Fibroblast of lung (primary cell): ENCODE data around the gene LRRFIP1. TPM values are rescaled to one million over a fixed set of nuclear protein-coding genes. Genes with fewer than 3 reads are reported as not detected.

Experiments used
- DNase-seq, 2 donors: peaks; one replicate each; pipeline versions ENCODE4 v3.0.0 to v3.0.0-alpha.2; 2010; ENCODE audit warnings: low read depth in 2 of 2
- H2AFZ ChIP-seq: 2 replicates; pipeline ENCODE4 v1.5.1; 2012; ENCODE audit warnings: low read length, control low read depth, inconsistent platforms
- H3K27ac ChIP-seq: 2 replicates; pipeline ENCODE4 v1.5.1; 2011; ENCODE audit warnings: low read length, control low read depth; ENCODE audit not compliant: insufficient read depth
- H3K27me3 ChIP-seq: 2 replicates; pipeline ENCODE4 v1.5.1; 2011; ENCODE audit warnings: mild to moderate bottlenecking, low read length; ENCODE audit not compliant: control insufficient read depth, insufficient read depth
- H3K36me3 ChIP-seq: 2 replicates; pipeline ENCODE4 v1.5.1; 2011; ENCODE audit warnings: low read length; ENCODE audit not compliant: control insufficient read depth, insufficient read depth
- H3K4me1 ChIP-seq: 2 replicates; pipeline ENCODE4 v1.5.1; 2011; ENCODE audit warnings: low read length; ENCODE audit not compliant: control insufficient read depth, insufficient read depth; ENCODE audit errors: extremely low read depth
- H3K4me2 ChIP-seq: 2 replicates; pipeline ENCODE4 v1.5.1; 2011; ENCODE audit warnings: low read length, control low read depth; ENCODE audit not compliant: insufficient read depth; ENCODE audit errors: extremely low read depth
- H3K4me3 ChIP-seq, 4 experiments: fragments of 200-600 bp in 1 of 4; sonication (generic) in 1 of 4; replicated peaks in 1 of 4; 2 replicates each; pipeline ENCODE4 v1.5.1; 2011 to 2016; ENCODE audit warnings: low read length in 4 of 4, low read depth in 3 of 4, mild to moderate bottlenecking in 3 of 4, control low read depth in 2 of 4, inconsistent platforms in 1 of 4, mixed read lengths in 1 of 4; ENCODE audit not compliant: insufficient read depth in 1 of 4; ENCODE audit errors: control extremely low read depth in 1 of 4
- H3K79me2 ChIP-seq: 2 replicates; pipeline ENCODE4 v1.5.1; 2012; ENCODE audit warnings: mild to moderate bottlenecking, low read length, inconsistent platforms; ENCODE audit not compliant: control insufficient read depth, insufficient read depth
- H3K9ac ChIP-seq: 2 replicates; pipeline ENCODE4 v1.5.1; 2011; ENCODE audit warnings: mild to moderate bottlenecking, low read length, control low read depth; ENCODE audit not compliant: insufficient read depth
- H3K9me3 ChIP-seq: 2 replicates; pipeline ENCODE4 v1.5.1; 2012; ENCODE audit warnings: low read depth, low read length; ENCODE audit not compliant: control insufficient read depth, insufficient read depth
- H4K20me1 ChIP-seq: 2 replicates; pipeline ENCODE4 v1.5.1; 2011; ENCODE audit warnings: low read length; ENCODE audit not compliant: control insufficient read depth, insufficient read depth; ENCODE audit errors: extremely low read depth
- CTCF ChIP-seq, 2 donors: IDR thresholded peaks in 1 of 2; conservative IDR thresholded peaks in 1 of 2; 1 replicate in 1 of 2; 2 replicates in 1 of 2; pipeline ENCODE4 v1.5.1; 2011 to 2012; ENCODE audit warnings: low read length in 2 of 2, control low read depth in 1 of 2, inconsistent platforms in 1 of 2, low read depth in 1 of 2, mild to moderate bottlenecking in 1 of 2
- EZH2 ChIP-seq: IDR thresholded peaks from 2 replicates; pipeline ENCODE4 v1.5.1; 2012; ENCODE audit warnings: low read length, control low read depth, mild to moderate bottlenecking; ENCODE audit errors: missing control alignments
- polyA plus RNA-seq, 2 donors: library from polyadenylated mRNA; depleted of rRNA in 1 of 2; stranded (reverse) in 1 of 2; unstranded in 1 of 2; fragments of >200 nt; gene quantifications; 2 replicates each; pipeline ENCODE4 v1.2.1, GENCODE V29; 2011 to 2012; ENCODE audit warnings: missing spikeins in 1 of 2
- total RNA-seq: library from RNA; depleted of rRNA; stranded (reverse); fragments of >200 nt; gene quantifications from 2 replicates; pipeline ENCODE4 v1.2.1, GENCODE V29; 2014

The LRRFIP1 gene
- total and polyA plus RNA-seq, 2 donors (not counting 1 experiment from before 2014, with no cell fraction given), result 58.1 to 113 TPM

- Histone ChIP-seq H3K4me1 (peaks cover 6% of the 10 kb centered on the region), H3K4me2 (no peak overlapping the region), H4K20me1 (no peaks in the 10 kb centered on the region), H3K79me2 (peaks cover 35% of the 10 kb centered on the region), H3K9ac (no peak overlapping the region), H3K27ac (no peak overlapping the region), H3K36me3 (peaks cover 8% of the 10 kb centered on the region), H2AFZ (no peak overlapping the region), H3K9me3 (no peaks in the 10 kb centered on the region), H3K4me3 (no peak overlapping the region), H3K27me3 (no peaks in the 10 kb centered on the region)
- TF ChIP-seq EZH2, result no peak
- TF ChIP-seq CTCF (conservative IDR thresholded peaks at IDR 0.05 in 1 of 2, IDR thresholded peaks at IDR 0.05 in 1 of 2; ENCODE audit: low read depth in 1 of 2, low read length in 2 of 2), result no peak
- DNase-seq, result no peak
These were observed 109.9 kb downstream of the LRRFIP1 start for GRCh38 chr2:237737196-237737865.

GRCh38 chr2:237738255-237738654 is 110.9 kb downstream of the LRRFIP1 start:
- H3K4me3 ChIP-seq, result no peak overlapping the region
- H3K9me3 ChIP-seq, result no peaks in the 10 kb centered on the region
- DNase-seq, result no peak
- peaks cover 7% of the 10 kb centered on the region for H3K36me3 ChIP-seq
- no peak overlapping the region for H3K4me2 ChIP-seq
- H3K79me2 ChIP-seq, result peaks cover 34% of the 10 kb centered on the region
- TF ChIP-seq CTCF (conservative IDR thresholded peaks at IDR 0.05 in 1 of 2, IDR thresholded peaks at IDR 0.05 in 1 of 2; ENCODE audit: low read depth in 1 of 2, low read length in 2 of 2) (no peak), EZH2 (no peak)
- H3K27ac ChIP-seq, result no peak overlapping the region
- no peak overlapping the region for H3K9ac ChIP-seq
- peaks cover 2% of the 10 kb centered on the region for H3K4me1 ChIP-seq
- H4K20me1 ChIP-seq, result no peaks in the 10 kb centered on the region
- H3K27me3 ChIP-seq, result no peaks in the 10 kb centered on the region
- no peak overlapping the region for H2AFZ ChIP-seq

- H4K20me1 ChIP-seq, result no peaks in the 10 kb centered on the region
- H3K79me2 ChIP-seq, result peaks cover 30% of the 10 kb centered on the region
These were observed 111.7 kb downstream of the LRRFIP1 start for GRCh38 chr2:237739101-237739500.

More at GRCh38 chr2:237739101-237739500, 111.7 kb downstream of the LRRFIP1 start:
- Histone ChIP-seq H3K27ac (no peak overlapping the region), H3K9me3 (no peaks in the 10 kb centered on the region), H3K4me2 (no peak overlapping the region), H3K4me1 (peaks cover 7% of the 10 kb centered on the region), H3K27me3 (no peaks in the 10 kb centered on the region), H3K9ac (no peak overlapping the region), H2AFZ (no peak overlapping the region), H3K36me3 (peaks cover 7% of the 10 kb centered on the region), H3K4me3 (no peak overlapping the region)
- TF ChIP-seq EZH2 (no peak), CTCF (conservative IDR thresholded peaks at IDR 0.05 in 1 of 2, IDR thresholded peaks at IDR 0.05 in 1 of 2; ENCODE audit: low read depth in 1 of 2, low read length in 2 of 2) (no peak)
- no peak for DNase-seq
